Putamen (tissue), 1 donor: ENCODE results near the gene HOXB5.

ENCODE experiments used
- DNase-seq: peaks from one replicate; pipeline ENCODE4 v3.0.0-alpha.2; 2016; ENCODE audit warnings: low spot score

HOXB5 gene

GRCh38 chr17:48615963-48616716 lies 22.6 kb upstream of the HOXB5 start:
- DNase-seq = no peak

- no peak for DNase-seq
Measured at GRCh38 chr17:48615047-48615962, 21.7 kb upstream of the HOXB5 start, which contains the start of gene HOXB8. HOXB8 (minus strand) TSS chr17:48615292; CDS start chr17:48614704, 588 bp downstream.

GRCh38 chr17:48613862-48614694 lies 20.5 kb upstream of the HOXB5 start:
- no peak for DNase-seq

DNA sequence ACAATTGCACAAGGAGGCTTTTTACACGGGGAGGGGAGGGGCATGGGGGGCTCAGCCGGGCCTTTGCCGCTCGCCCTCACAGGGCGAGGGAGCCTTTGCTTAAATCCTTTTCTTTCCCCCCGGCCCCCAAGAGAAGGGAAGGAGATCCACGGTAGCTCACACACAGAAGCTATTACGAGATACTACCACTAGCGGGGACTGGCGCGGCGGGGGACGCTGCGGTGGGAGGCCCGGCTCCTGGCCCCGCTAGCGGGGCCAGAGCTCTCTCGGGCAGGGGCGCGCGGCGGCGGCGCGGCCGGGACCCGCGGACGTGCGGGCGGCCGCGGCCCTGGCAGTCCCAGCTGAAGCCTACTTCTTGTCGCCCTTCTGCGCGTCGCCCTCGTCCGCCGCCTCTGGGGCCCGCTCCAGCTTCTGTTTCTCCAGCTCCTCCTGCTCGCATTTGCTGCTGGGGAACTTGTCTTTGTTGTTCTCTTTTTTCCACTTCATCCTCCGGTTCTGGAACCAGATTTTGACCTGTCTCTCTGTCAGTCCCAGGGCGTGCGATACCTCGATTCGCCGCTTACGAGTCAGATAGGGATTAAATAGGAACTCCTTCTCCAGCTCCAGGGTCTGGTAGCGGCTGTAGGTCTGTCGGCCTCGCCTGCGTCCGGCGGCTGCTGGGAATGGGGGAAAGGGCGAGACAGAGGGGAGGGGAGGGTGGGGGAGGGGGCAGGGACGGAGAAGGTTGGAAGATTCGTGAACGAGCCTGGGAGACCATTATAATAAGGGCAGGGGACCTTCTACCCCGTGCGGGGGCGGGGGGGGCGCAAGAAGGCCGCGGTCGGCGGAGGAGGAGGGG lies 19.5 kb upstream of the HOXB5 start:
- no peak for DNase-seq

DNA sequence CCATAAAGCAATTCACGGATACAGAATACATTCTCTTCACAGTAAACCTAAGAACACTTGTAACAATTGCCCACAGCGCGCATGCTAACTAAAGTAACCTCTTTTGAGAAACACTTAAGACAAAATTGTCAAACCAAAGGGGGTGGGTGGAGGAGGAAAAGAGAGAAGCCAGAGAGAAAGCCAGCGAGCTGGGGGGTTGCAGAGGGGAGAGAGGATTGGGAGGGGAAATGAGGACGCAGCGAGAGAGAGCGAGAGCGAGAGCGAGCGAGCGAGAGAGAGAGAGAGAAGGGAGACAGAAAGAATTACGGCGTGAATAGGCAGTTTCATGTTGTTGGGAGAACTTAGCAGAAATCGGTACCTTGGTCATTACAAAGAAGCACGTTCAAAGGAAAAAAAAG lies 18.9 kb upstream of the HOXB5 start:
- no peak for DNase-seq

- no peak for DNase-seq
Measured at GRCh38 chr17:48611681-48612455, 18.3 kb upstream of the HOXB5 start.

DNA sequence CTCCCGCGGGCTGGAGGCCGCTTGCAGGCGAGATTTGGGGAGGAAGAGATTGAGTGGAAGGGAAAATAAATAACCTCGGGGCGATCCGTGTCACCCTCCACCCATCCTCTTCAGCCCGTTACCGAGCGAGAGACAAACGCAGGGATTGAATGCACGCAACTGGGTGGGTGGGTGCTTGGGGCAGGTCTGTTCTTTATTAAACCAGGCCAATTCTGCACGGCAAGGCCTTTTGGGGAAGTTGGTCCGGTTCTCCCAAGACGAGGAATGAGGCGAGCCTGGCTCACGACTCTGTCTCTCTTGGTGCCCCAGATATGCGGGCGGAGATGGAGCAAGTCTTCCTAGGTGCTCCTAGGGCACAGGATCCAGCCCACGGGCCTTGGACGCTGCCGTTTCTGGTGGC lies 17.6 kb upstream of the HOXB5 start:
- no peak for DNase-seq

DNA sequence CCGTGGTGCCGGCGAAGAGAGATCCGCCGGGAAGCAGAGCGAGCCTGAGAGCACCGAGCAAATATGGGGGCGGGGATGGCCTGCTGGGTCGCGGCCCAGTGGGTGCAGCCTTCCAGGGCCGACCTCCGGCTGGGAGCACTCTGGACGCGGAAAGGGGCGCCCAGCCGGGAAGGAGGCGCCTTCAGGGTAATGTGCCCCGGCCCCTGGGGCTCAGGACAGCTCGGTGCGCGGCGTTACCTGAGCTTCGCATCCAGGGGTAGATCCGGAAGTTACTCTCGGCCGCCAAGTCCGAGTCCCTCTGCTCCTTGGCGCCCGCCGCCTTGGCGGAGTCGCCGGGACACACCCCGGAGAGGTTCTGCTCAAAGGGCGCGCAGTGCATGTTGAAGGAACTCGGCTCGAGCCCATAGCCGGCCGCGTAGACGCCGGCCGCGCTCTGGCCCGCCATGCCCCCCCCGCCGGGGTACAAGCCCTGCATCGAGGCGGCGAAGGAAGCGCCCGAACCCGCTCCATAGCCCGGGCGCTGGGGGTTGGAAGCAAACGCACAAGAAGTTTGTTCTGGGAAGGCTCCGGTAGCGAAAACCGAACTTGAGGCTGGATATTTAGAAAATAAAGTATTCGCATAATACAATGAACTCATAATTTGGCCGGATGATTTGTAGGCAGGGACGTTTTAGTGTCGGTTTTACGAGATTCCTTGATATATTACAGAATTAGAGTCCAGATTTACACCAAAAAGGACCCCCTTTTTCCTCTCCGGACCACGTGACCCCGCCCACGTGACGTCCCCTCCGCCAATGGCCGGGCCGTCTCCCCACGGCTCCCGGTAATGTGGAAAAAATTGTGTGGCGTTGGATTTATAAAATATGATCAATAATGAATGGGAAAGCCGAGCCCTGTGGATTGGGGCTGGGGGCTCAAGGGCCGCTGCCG lies 17.0 kb upstream of the HOXB5 start, which contains the start of gene HOXB7:
Gene HOXB7 (minus strand): TSS at position 736 of the 930 bp plus-strand sequence. CDS start 99 bp downstream, at position 637.
- DNase-seq = no peak

DNA sequence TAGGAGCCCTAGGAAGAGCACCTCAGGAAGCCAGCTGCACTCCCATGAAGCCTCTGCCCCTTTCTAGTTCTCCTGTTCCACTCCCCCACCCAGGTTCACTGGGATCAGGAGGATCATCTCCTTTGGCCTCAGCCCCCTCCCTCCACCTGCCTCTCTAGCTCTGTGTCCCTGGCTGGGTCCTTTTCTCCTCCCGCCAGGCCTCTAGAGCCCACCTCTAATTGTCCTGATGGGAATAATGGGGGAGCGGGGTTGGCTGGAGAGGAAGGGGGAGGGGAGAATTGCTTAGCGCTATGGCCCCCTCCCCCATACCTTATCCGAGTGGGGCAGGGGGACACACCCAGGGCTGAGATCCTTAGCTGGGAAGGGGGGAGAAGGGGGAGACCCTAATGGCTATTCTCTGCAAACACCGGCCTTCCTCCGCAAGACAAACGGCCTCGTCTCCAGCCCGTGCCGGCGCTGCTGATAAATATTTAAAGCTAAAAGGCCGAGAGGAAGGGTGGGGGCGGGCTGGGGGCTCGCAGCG lies 16.2 kb upstream of the HOXB5 start:
- DNase-seq = no peak

GRCh38 chr17:48609033-48609432 lies 15.5 kb upstream of the HOXB5 start:
- no peak for DNase-seq

DNA sequence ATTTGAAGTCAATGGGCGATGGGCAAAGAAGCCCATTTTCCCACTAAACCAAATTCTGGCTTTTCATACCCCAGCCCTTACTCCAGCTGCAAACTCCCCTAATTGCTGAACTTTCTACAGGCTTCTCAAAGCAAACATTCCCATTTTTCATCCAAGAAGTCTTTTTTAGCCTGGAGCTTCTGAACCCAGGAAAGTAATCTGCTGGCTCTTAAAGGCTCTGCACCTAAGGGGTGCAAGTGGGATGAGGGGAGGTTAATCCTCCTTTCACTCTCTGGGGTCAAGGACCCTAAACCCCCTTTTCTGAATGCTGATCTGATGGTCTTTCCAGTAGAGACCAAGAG lies 14.9 kb upstream of the HOXB5 start:
- DNase-seq = no peak

DNA sequence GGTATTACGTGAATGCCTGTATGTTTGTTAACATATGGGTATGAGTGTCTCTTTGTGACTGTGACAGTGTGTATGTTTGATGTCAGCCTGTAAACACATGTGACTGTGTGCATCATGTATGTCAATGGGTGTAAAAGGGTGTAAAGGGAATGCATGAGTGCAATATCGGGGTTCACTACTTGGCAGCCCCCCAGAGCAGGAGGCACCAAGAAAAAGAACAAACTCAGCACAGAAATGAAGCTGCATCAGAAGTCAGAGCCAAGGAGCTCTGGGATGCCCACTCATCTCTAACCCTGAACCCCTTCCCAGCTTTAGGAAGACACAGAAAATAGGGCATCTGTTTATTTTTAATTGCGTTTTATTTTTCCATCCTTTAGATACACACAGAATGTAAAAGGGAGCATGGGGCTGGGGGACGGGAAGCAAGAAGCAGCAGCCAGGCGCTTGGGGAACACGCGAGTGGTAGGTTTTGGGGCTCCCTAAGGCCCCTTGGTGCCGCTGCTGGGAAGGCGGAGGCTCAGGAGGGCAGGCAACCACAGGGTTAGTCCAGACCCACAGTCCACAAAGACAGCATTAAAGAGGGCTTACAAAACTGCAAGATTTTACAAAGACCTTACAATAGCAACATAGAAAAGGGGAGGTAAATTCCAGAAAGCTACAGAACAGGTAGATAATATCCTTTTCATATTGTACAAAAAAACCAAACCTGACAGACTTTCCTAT lies 13.5 kb upstream of the HOXB5 start:
- DNase-seq = no peak

DNA sequence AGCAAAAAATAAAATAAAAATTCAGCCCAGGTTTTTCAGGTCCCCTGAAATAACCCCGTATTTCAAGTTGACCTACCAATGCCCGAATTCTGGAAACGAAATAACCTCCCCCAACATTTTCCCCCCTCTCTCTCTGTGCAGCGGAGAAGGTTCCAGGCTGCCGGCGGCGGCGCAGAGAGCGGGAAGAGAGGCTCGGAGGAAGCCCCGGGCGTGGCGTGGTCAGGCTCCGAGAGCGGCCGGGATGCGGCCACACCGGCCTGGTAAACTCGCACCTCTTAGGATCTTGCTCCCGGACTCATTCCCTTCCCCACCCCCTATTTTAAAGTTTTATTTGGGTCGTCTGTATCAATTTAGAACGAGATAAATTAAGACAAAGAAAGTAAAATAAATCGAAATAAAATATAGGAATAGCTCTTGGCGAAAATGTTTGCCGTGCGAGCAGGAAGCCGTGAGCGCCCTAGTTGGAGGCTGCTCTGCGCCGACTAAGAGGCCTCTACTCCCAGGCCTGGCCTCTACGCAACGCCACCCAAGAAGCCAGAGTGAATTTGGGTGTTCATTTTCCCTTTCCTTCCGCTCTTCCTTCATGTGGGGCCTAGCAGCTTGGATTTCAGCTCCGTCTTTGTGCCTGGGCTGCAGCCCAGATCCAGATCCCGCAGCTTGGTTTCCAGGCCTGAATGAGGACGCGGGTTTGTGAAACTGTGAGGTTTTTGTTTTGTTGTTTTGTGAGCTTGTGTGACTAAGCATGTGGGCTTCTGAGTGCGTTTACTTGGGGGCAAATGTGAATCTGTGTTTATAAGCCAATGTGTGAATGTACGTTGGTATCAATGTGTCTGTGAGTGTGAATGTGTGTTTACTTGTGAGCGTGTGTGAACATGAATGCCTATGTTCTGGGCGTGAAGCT lies 12.7 kb upstream of the HOXB5 start:
- no peak for DNase-seq

DNA sequence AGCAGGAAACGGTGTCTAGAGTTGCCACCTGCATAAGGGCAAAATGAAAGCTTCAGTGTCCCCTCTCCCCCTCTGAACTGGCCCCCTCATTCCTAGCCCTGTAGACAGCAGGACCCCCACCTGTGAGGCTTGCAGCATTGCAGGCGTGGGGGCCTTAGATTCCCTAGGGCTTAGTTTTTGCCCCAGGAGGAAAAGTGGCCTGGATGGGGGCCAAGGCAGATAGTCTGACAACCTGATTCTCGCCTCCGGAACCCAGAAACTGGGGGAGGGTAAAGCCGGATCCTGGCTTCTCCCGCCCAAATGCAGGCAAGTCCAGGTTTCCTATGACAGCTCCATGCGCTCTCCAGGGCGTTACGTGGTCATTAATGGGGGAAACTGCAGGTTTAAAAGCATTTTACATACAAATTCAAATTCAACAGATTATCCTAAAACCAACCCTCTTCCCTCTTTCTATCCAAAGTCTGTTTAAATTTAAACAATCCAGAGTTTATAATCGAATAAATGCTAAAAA lies 11.9 kb upstream of the HOXB5 start:
- DNase-seq = no peak

DNA sequence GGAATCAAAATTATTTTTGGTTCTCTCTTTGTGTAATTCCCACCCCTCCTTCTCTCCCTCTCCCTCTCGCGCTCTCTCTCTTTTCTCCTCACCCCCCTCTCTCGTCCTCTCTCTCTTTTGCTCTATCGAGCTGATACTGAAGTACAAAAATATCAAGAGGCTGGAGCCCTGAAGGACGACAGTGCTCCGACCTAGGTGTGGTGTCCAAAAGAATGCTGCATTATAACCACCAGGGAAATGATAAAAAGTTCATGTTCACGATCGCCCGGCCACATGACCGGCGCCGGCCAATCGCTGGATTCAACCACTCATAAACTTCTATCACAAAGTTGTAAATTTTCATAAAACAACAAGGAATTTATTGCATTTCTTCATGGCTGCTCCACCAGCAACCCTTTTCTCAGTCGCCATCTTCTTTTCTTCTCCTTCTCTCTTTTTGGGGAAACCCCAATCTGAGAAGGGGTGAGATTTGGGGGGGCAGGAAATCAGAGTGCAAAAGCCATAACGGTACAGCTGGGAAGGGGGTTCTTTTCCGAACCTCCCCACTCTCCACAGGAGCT lies 11.3 kb upstream of the HOXB5 start, which contains the start of gene HOXB6:
Gene HOXB6 (minus strand): TSS at position 217 of the 560 bp plus-strand sequence. CDS start 6,836 bp downstream, outside the sequence.
- no peak for DNase-seq

- no peak for DNase-seq
Measured at GRCh38 chr17:48603959-48604769, 10.6 kb upstream of the HOXB5 start.
